ENCODE data around the gene B4GALT7. TPM values are rescaled to one million over a fixed set of nuclear protein-coding genes. Genes with fewer than 3 reads are reported as not detected.

Gene B4GALT7
- total RNA-seq, 6 experiments from 2014 or later = 39.5 to 54.0 (median 42.9) TPM

DNA sequence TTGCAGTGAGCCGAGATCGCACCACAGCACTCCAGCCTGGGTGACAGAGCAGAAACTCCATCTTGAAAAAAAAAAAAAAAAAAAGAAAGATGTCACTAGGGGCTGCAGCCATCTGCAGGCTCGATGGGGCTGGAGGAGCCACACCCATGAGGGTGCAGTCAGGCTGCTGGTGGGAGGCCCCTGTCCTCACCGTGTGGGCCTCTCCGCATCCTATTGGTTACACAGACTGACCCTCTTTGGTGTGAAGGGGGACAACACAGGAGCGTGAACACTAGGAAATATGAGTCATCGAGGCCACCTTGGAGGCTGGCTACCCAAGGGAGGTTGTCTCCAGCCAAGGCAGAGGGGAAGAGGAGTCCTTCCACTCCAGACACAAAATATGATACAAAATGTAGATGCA lies 31.6 kb upstream of the B4GALT7 start:
- Mint-ChIP-seq H3K4me3 (no peak overlapping the region), H3K27me3 (ENCODE audit: insufficient read depth) (peaks cover 34% of the 10 kb centered on the region), H3K36me3 (ENCODE audit: low read depth) (no peaks in the 10 kb centered on the region), H3K9me3 (no peaks in the 10 kb centered on the region), H3K27ac (no peak overlapping the region), H3K4me1 (ENCODE audit: low read depth) (no peaks in the 10 kb centered on the region)
- TF ChIP-seq, protein P1, sequence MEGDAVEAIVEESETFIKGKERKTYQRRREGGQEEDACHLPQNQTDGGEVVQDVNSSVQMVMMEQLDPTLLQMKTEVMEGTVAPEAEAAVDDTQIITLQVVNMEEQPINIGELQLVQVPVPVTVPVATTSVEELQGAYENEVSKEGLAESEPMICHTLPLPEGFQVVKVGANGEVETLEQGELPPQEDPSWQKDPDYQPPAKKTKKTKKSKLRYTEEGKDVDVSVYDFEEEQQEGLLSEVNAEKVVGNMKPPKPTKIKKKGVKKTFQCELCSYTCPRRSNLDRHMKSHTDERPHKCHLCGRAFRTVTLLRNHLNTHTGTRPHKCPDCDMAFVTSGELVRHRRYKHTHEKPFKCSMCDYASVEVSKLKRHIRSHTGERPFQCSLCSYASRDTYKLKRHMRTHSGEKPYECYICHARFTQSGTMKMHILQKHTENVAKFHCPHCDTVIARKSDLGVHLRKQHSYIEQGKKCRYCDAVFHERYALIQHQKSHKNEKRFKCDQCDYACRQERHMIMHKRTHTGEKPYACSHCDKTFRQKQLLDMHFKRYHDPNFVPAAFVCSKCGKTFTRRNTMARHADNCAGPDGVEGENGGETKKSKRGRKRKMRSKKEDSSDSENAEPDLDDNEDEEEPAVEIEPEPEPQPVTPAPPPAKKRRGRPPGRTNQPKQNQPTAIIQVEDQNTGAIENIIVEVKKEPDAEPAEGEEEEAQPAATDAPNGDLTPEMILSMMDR (IDR thresholded peaks at IDR 0.05) = no peak
- no peak for DNase-seq

DNA sequence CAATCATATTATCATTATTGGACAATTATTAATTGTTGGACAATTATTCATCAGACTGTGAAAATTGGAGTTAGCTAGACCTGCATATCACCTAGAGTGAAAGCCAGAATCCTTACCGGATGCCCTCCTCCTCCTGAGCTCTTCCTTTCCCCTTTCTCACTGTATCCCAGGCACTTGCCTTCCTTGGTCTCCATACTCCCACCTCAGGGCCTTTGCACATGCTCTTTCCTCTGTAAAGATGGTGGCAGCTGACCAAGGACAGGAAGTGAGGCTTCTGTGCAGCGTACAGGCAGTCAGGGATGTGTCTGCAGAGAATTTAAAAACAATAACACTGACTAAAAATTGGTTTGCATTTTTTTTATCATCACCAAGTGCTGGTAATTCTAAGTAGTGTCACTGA lies 30.0 kb upstream of the B4GALT7 start:
- Mint-ChIP-seq H3K36me3 (ENCODE audit: low read depth) (no peaks in the 10 kb centered on the region), H3K4me3 (no peak overlapping the region), H3K9me3 (no peaks in the 10 kb centered on the region), H3K27ac (no peak overlapping the region), H3K4me1 (ENCODE audit: low read depth) (no peaks in the 10 kb centered on the region), H3K27me3 (ENCODE audit: insufficient read depth) (peaks cover 42% of the 10 kb centered on the region)
- TF ChIP-seq, protein P1 (IDR thresholded peaks at IDR 0.05) = no peak
- DNase-seq = no peak

DNA sequence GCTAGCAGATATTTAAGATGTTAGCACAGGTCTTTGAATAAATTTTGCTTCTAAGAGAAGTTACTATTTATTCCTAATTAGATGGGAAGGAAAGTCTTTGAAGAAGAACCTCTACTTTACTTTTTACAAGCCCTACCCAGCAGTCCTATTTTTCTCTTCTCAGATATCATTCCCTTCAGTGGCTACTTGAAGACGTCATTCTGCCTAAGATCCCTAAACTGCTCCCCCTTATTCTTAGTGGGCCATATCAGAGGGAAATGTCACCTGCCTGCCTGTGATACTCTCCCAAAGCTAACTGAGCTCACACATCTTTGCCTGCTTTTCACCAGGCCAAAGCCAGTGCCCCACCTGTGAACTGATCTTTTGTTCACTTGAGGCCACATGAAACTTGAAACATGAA lies 24.4 kb upstream of the B4GALT7 start:
- peaks cover 16% of the 10 kb centered on the region for H3K27me3 Mint-ChIP-seq (ENCODE audit: insufficient read depth)
- no peaks in the 10 kb centered on the region for H3K4me1 Mint-ChIP-seq (ENCODE audit: low read depth)
- H3K4me3 Mint-ChIP-seq = no peak overlapping the region
- no peaks in the 10 kb centered on the region; the same call in 1 of the 2 replicates for H3K9me3 Mint-ChIP-seq
- TF ChIP-seq, protein P1 (IDR thresholded peaks at IDR 0.05) = no peak
- H3K36me3 Mint-ChIP-seq (ENCODE audit: low read depth) = no peaks in the 10 kb centered on the region
- H3K27ac Mint-ChIP-seq = no peak overlapping the region
- no peak for DNase-seq

DNA sequence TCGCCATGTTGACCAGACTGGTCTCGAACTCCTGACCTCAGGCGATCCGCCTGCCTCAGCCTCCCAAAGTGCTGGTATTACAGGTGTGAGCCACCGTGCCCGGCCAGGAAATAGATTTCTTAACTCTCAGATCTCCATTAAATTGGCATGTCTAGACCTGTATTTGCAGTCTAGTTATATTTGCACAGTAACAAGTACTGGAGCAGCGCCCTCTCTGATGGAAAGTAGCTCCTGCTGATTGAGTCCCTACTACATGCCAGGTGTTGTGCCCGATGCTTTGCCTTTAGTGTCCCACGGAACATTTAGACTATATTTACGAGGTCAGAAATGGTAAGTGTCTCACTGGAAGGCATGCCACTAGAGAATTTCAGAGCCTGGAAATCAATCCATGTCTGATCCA lies 23.8 kb upstream of the B4GALT7 start:
- no peak overlapping the region for H3K4me3 Mint-ChIP-seq
- H3K27ac Mint-ChIP-seq = no peak overlapping the region
- TF ChIP-seq, protein P1 (IDR thresholded peaks at IDR 0.05) = no peak

DNA sequence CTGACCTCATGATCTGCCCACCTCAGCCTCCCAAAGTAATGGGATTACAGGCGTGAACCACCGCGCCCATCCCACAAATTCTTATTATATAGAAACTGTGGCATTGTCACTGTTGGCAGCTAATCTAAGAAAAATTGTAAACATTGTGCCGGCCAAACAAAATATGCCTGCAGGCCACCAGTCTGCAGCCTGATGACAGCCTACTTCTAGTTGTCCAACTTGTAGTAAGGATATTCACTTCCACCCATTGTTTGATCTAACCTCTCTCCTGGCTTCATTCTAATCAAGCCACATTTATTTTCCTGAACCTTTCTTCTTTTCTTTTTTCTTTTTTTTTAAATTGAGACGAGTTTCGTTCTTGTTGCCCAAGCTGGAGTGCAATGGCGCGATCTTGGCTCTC lies 21.6 kb upstream of the B4GALT7 start:
- Mint-ChIP-seq H3K27me3 (ENCODE audit: insufficient read depth) (peaks cover 15% of the 10 kb centered on the region), H3K4me1 (ENCODE audit: low read depth) (no peaks in the 10 kb centered on the region), H3K36me3 (ENCODE audit: low read depth) (no peaks in the 10 kb centered on the region), H3K4me3 (no peak overlapping the region), H3K27ac (no peak overlapping the region), H3K9me3 (no peaks in the 10 kb centered on the region; the same call in 1 of the 2 replicates)
- no peak for DNase-seq
- TF ChIP-seq, protein P1 (IDR thresholded peaks at IDR 0.05) = no peak

More for the DNA sequence above, 23.8 kb upstream of the B4GALT7 start:
- H3K9me3 Mint-ChIP-seq = no peaks in the 10 kb centered on the region; the same call in 1 of the 2 replicates
- no peaks in the 10 kb centered on the region for H3K36me3 Mint-ChIP-seq (ENCODE audit: low read depth)
- no peaks in the 10 kb centered on the region for H3K4me1 Mint-ChIP-seq (ENCODE audit: low read depth)
- peaks cover 14% of the 10 kb centered on the region for H3K27me3 Mint-ChIP-seq (ENCODE audit: insufficient read depth)
- no peak for DNase-seq

DNA sequence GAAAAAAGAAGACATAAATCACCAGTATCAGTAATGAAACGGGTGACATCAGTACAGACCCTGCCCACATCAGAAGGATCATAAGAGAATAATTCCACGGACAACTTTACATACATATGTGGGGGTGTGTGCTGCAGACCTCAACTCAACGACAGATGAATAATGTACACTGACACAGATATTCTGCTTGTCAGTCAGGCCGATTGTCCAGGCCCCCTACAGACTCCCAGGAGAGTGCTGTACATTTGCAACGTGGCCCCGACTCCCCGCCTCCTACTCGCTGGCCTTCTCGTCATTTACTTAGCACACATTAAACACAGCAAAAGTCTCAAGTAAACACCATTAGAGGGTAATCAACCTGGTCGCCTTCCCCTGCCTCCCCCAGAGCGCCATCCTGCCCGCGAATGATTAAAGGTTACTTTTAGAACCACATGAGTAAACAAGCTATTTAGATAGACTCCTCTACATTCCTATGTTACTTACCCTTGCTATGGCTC lies 11.5 kb upstream of the B4GALT7 start:
- Mint-ChIP-seq H3K4me1 (ENCODE audit: low read depth) (peaks cover 16% of the 10 kb centered on the region), H3K27me3 (ENCODE audit: insufficient read depth) (peaks cover 43% of the 10 kb centered on the region), H3K9me3 (no peaks in the 10 kb centered on the region), H3K27ac (no peak overlapping the region), H3K4me3 (no peak overlapping the region), H3K36me3 (ENCODE audit: low read depth) (peaks cover 15% of the 10 kb centered on the region)
- no peak for DNase-seq
- TF ChIP-seq, protein P1 (IDR thresholded peaks at IDR 0.05) = no peak
